Lower leg skin (tissue), 4 donors: ENCODE results near the gene STAM2. TPM values are rescaled to one million over a fixed set of nuclear protein-coding genes. Genes with fewer than 3 reads are reported as not detected.

Experiments
- DNase-seq, 2 donors: peaks; one replicate each; pipeline ENCODE4 v3.0.0-alpha.2; 2019; ENCODE audit warnings: low spot score in 2 of 2
- H3K4me3 ChIP-seq: fragments of 200-600 bp; sonication (generic); 2 replicates; pipeline ENCODE4 v1.5.1; 2017; ENCODE audit warnings: mild to moderate bottlenecking, low read depth; ENCODE audit not compliant: poor library complexity, severe bottlenecking
- CTCF ChIP-seq, 3 donors: fragments of 450-650 bp; IDR thresholded peaks; one replicate each; pipeline ENCODE4 v1.5.1; 2016; ENCODE audit warnings: antibody characterized with exemption in 3 of 3, mild to moderate bottlenecking in 3 of 3, moderate library complexity in 2 of 3
- POLR2A ChIP-seq, 2 donors: fragments of 450-650 bp; IDR thresholded peaks; one replicate each; pipeline ENCODE4 v1.6.1; 2016 to 2017; ENCODE audit warnings: antibody characterized with exemption in 2 of 2, mild to moderate bottlenecking in 1 of 2, moderate library complexity in 1 of 2
- WGBS, 2 donors: methylation state at CpG; one replicate each; pipeline ENCODE4 v1.1.5; 2018; 5-methylcytosine and 5-hydroxymethylcytosine counted together
- intact Hi-C: fragments of 100-400 bp; cut with DNase I; formaldehyde crosslinking; loops from one replicate; pipeline ENCODE4 v1.15.0; 2023; ENCODE audit warnings: low total_unique reads
- total RNA-seq, 4 donors: library from RNA; depleted of rRNA; stranded (reverse); fragments of >200 nt; gene quantifications; one replicate each; pipeline ENCODE4 v1.1.0, GENCODE V29; 2016

STAM2 gene
- total RNA-seq, 4 donors from 2014 or later, result 13.2 to 29.8 (median 24.4) TPM

GRCh38 chr2:152157253-152157652 lies 18.3 kb downstream of the STAM2 start:
- WGBS, 2 donors, result 100% methylated on average over 1 of the region's 1 CpG

GRCh38 chr2:152155209-152155608 lies 20.4 kb downstream of the STAM2 start:
- DNase-seq, result no peak
- 62 to 70% methylated on average over 4 of the region's 4 CpGs for WGBS, 2 donors

More at GRCh38 chr2:152157253-152157652, 18.3 kb downstream of the STAM2 start:
- intact Hi-C loops, result no loop called here
- no peak overlapping the region for H3K4me3 ChIP-seq
- TF ChIP-seq POLR2A (IDR thresholded peaks at IDR 0.05) (no peak), CTCF (IDR thresholded peaks at IDR 0.05) (no peak)
- DNase-seq, result no peak

GRCh38 chr2:152154462-152154861 lies 21.1 kb downstream of the STAM2 start:
- 95 to 96% methylated on average over 7 of the region's 7 CpGs for WGBS, 2 donors
- no peak for DNase-seq

More at GRCh38 chr2:152155209-152155608, 20.4 kb downstream of the STAM2 start:
- intact Hi-C loops, result no loop called here
- no peak overlapping the region for H3K4me3 ChIP-seq
- TF ChIP-seq POLR2A (IDR thresholded peaks at IDR 0.05) (no peak), CTCF (IDR thresholded peaks at IDR 0.05) (no peak)

GRCh38 chr2:152134488-152135280 lies 40.9 kb downstream of the STAM2 start:
- TF ChIP-seq POLR2A (IDR thresholded peaks at IDR 0.05), result no peak
- TF ChIP-seq CTCF (IDR thresholded peaks at IDR 0.05), result no peak
- WGBS, 2 donors, result 74 to 83% methylated on average over 5 of the region's 5 CpGs
- H3K4me3 ChIP-seq, result no peak overlapping the region
- intact Hi-C loops, result no loop called here
- DNase-seq, result no peak

More at GRCh38 chr2:152154462-152154861, 21.1 kb downstream of the STAM2 start:
- intact Hi-C loops, result no loop called here
- H3K4me3 ChIP-seq, result no peak overlapping the region
- TF ChIP-seq POLR2A (IDR thresholded peaks at IDR 0.05), result no peak

DNA sequence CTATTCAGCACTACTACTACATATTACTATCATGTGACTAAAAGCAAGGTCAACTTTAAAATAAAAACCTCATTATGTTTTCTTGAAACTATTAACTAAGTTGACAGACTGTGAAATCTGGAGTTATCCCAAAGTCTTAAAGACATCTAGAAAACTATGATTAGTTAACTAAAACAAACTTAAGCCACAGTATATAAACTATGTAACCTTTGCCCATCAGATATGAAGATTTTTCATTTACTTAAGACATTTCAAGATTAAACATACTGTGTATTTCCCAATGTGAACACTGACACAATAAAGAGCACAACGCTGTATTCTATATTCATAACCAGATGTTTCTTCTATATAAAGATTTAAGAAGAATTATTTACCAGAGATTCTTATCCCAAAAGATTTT lies 43.3 kb downstream of the STAM2 start:
- DNase-seq, result no peak
- intact Hi-C loops, result no loop called here
- H3K4me3 ChIP-seq, result no peak overlapping the region
- WGBS, 2 donors, result 51 to 61% methylated on average over 1 of the region's 1 CpG
- TF ChIP-seq POLR2A (IDR thresholded peaks at IDR 0.05) (no peak), CTCF (IDR thresholded peaks at IDR 0.05) (no peak)

- intact Hi-C loops, result no loop called here
- H3K4me3 ChIP-seq, result no peak overlapping the region
- TF ChIP-seq CTCF (IDR thresholded peaks at IDR 0.05), result no peak
- no peak for TF ChIP-seq POLR2A (IDR thresholded peaks at IDR 0.05)
- DNase-seq, result no peak
Measured at GRCh38 chr2:152127628-152128027, 47.9 kb downstream of the STAM2 start.
